Upper lobe of left lung (tissue), 4 donors: ENCODE results near the gene GFRAL.

ENCODE experiments used
- CTCF ChIP-seq, 6 experiments: fragments of 450-650 bp in 4 of 6; fragments of 200-600 bp in 2 of 6; sonication (generic) in 2 of 6; IDR thresholded peaks; one replicate each; pipeline ENCODE4 v1.5.1; 2016 to 2019; ENCODE audit warnings: antibody characterized with exemption in 6 of 6
- POLR2A ChIP-seq, 4 donors: fragments of 450-650 bp; IDR thresholded peaks; one replicate each; pipeline ENCODE4 v1.5.1; 2016 to 2017; ENCODE audit warnings: antibody characterized with exemption in 4 of 4, mild to moderate bottlenecking in 2 of 4

- TF ChIP-seq CTCF (IDR thresholded peaks at IDR 0.05) (no peak), POLR2A (IDR thresholded peaks at IDR 0.05) (no peak)
Measured at GRCh38 chr6:55286824-55287223, 40.4 kb upstream of the GFRAL start.
